ENCODE measurements around the gene DLX2. TPM values are rescaled to one million over a fixed set of nuclear protein-coding genes. Genes with fewer than 3 reads are reported as not detected.
A peak's percentile ranks its signal among the peaks of the same experiment; 100 is the strongest.

Gene DLX2
- total and polyA plus RNA-seq, 2 of the 13 experiments (the other 11 are each of a cell fraction or from before 2014, with no cell fraction given): 0.07 to 0.15 TPM

- TF ChIP-seq, protein P1, sequence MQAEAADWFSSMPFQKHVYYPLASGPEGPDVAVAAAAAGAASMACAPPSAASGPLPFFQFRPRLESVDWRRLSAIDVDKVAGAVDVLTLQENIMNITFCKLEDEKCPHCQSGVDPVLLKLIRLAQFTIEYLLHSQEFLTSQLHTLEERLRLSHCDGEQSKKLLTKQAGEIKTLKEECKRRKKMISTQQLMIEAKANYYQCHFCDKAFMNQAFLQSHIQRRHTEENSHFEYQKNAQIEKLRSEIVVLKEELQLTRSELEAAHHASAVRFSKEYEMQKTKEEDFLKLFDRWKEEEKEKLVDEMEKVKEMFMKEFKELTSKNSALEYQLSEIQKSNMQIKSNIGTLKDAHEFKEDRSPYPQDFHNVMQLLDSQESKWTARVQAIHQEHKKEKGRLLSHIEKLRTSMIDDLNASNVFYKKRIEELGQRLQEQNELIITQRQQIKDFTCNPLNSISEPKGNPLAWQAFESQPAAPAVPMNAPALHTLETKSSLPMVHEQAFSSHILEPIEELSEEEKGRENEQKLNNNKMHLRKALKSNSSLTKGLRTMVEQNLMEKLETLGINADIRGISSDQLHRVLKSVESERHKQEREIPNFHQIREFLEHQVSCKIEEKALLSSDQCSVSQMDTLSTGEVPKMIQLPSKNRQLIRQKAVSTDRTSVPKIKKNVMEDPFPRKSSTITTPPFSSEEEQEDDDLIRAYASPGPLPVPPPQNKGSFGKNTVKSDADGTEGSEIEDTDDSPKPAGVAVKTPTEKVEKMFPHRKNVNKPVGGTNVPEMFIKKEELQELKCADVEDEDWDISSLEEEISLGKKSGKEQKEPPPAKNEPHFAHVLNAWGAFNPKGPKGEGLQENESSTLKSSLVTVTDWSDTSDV (CRISPR knock-in tag; IDR thresholded peaks at IDR 0.05): no peak; the same call in 1 of the 2 replicates
- TF ChIP-seq SOX5 (CRISPR knock-in tag; IDR thresholded peaks at IDR 0.05; ENCODE audit: borderline replicate concordance) (no peak), ADNP (CRISPR knock-in tag; IDR thresholded peaks at IDR 0.05) (no peak), ZFP1 (CRISPR knock-in tag; IDR thresholded peaks at IDR 0.05) (no peak), RCOR2 (CRISPR knock-in tag; IDR thresholded peaks at IDR 0.05) (peak; percentile 25; the same call in 1 of the 2 replicates), MBNL3 (CRISPR knock-in tag; conservative IDR thresholded peaks at IDR 0.05) (no peak), ZNF713 (CRISPR knock-in tag; IDR thresholded peaks at IDR 0.05) (no peak), FLYWCH1 (CRISPR knock-in tag; IDR thresholded peaks at IDR 0.05) (no peak), RERE (CRISPR knock-in tag; IDR thresholded peaks at IDR 0.05; ENCODE audit: low read depth) (no peak), ZNF746 (CRISPR knock-in tag; IDR thresholded peaks at IDR 0.05) (peak; percentile 56; the same call in 1 of the 2 replicates), ZMYM3 (CRISPR knock-in tag; IDR thresholded peaks at IDR 0.05) (no peak), PHF8 (CRISPR knock-in tag; IDR thresholded peaks at IDR 0.05) (peak; percentile 48), FOXO4 (CRISPR knock-in tag; conservative IDR thresholded peaks at IDR 0.05) (no peak), ISX (CRISPR knock-in tag; conservative IDR thresholded peaks at IDR 0.05) (0 out of 2 replicates have a peak, but pooled peaks have one; percentile 29), NFE2L1 (CRISPR knock-in tag; IDR thresholded peaks at IDR 0.05; ENCODE audit: borderline replicate concordance) (no peak)
- TF ChIP-seq, protein P2, sequence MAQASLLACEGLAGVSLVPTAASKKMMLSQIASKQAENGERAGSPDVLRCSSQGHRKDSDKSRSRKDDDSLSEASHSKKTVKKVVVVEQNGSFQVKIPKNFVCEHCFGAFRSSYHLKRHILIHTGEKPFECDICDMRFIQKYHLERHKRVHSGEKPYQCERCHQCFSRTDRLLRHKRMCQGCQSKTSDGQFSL (CRISPR knock-in tag; IDR thresholded peaks at IDR 0.05): no peak
- TF ChIP-seq, protein P3, sequence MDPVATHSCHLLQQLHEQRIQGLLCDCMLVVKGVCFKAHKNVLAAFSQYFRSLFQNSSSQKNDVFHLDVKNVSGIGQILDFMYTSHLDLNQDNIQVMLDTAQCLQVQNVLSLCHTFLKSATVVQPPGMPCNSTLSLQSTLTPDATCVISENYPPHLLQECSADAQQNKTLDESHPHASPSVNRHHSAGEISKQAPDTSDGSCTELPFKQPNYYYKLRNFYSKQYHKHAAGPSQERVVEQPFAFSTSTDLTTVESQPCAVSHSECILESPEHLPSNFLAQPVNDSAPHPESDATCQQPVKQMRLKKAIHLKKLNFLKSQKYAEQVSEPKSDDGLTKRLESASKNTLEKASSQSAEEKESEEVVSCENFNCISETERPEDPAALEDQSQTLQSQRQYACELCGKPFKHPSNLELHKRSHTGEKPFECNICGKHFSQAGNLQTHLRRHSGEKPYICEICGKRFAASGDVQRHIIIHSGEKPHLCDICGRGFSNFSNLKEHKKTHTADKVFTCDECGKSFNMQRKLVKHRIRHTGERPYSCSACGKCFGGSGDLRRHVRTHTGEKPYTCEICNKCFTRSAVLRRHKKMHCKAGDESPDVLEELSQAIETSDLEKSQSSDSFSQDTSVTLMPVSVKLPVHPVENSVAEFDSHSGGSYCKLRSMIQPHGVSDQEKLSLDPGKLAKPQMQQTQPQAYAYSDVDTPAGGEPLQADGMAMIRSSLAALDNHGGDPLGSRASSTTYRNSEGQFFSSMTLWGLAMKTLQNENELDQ (CRISPR knock-in tag; IDR thresholded peaks at IDR 0.05; ENCODE audit: borderline replicate concordance): no peak
These were observed 17.8 kb downstream of the DLX2 start (continued) for GRCh38 chr2:172084645-172085459.
